ENCODE data around the gene PHC2.

DNA sequence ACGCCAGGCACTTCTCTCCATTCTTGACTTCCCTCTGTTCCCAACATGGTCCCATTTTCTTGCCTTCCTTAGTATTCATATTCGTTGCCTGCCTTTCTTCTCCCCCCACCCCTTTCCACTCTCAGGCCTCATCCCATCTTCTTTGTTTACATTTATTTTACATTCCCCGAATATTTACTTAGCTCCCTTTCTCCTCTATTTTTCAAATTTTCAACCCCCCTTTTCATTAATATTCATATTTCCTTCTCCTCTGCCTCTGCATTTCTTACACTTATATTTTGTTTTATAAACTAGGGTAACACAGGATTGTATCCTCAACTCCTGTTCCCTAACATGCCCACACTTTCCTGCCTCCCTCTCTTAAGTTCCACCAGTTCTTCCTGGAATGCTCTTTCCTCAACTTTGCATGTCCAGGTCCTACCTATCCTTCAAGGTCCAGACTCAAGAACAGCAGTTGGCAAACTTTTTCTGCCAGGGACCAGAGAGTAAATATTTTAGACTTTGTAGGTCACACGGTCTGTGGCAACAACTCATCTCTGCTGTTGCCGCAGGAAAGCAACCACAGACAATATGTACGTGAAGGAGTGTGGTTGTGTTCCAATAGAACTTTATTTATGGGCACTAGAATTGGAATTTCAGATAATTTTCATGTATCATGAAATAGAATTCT, 80.1 kb downstream of the PHC2 start:
- TF ChIP-seq, protein P1, sequence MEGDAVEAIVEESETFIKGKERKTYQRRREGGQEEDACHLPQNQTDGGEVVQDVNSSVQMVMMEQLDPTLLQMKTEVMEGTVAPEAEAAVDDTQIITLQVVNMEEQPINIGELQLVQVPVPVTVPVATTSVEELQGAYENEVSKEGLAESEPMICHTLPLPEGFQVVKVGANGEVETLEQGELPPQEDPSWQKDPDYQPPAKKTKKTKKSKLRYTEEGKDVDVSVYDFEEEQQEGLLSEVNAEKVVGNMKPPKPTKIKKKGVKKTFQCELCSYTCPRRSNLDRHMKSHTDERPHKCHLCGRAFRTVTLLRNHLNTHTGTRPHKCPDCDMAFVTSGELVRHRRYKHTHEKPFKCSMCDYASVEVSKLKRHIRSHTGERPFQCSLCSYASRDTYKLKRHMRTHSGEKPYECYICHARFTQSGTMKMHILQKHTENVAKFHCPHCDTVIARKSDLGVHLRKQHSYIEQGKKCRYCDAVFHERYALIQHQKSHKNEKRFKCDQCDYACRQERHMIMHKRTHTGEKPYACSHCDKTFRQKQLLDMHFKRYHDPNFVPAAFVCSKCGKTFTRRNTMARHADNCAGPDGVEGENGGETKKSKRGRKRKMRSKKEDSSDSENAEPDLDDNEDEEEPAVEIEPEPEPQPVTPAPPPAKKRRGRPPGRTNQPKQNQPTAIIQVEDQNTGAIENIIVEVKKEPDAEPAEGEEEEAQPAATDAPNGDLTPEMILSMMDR (IDR thresholded peaks at IDR 0.05), result no peak
- no peak for TF ChIP-seq POLR2A (IDR thresholded peaks at IDR 0.05)
